ENCODE measurements around the gene C1orf210.

Gene C1orf210

GRCh38 chr1:43298055-43298454 is 12.7 kb upstream of the C1orf210 start:
- Histone ChIP-seq H3K36me3 (ENCODE audit: low read depth) (no peaks in the 10 kb centered on the region), H3K9me3 (ENCODE audit: severe bottlenecking) (no peaks in the 10 kb centered on the region), H3K4me1 (ENCODE audit: insufficient read depth, poor library complexity, severe bottlenecking) (peaks cover 7% of the 10 kb centered on the region), H3K27ac (ENCODE audit: poor library complexity, severe bottlenecking) (no peak overlapping the region), H3K27me3 (ENCODE audit: insufficient read depth, poor library complexity, severe bottlenecking) (no peaks in the 10 kb centered on the region), H3K4me3 (ENCODE audit: severe bottlenecking) (no peak overlapping the region)
- DNase-seq (ENCODE audit: low spot score): no peak
- ATAC-seq (ENCODE audit: low read depth): no peak
- TF ChIP-seq CTCF (IDR thresholded peaks at IDR 0.05; ENCODE audit: poor library complexity, severe bottlenecking): no peak

DNA sequence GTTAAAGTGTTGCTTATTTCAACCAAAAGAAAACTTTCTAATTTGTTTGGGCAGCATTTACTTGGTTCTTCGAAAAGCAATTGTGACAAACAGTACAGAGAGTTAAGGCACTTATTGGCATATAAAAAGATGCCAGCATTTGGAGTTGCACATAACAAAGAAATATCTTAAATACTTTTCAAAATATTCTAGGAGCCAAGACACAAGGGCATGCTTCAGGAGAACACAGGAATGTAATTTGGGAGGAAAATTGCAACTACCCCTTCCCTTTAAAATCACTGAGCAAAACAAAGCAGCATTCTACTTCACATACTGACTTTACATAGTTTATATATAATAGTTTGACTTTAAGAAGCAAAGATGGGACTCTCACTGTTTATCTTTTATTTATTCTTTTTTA is 10.8 kb upstream of the C1orf210 start:
- Histone ChIP-seq H3K36me3 (ENCODE audit: low read depth) (no peaks in the 10 kb centered on the region), H3K4me1 (ENCODE audit: insufficient read depth, poor library complexity, severe bottlenecking) (peaks cover 7% of the 10 kb centered on the region), H3K27me3 (ENCODE audit: insufficient read depth, poor library complexity, severe bottlenecking) (no peaks in the 10 kb centered on the region), H3K9me3 (ENCODE audit: severe bottlenecking) (no peaks in the 10 kb centered on the region), H3K4me3 (ENCODE audit: severe bottlenecking) (no peak overlapping the region), H3K27ac (ENCODE audit: poor library complexity, severe bottlenecking) (no peak overlapping the region)
- TF ChIP-seq CTCF (IDR thresholded peaks at IDR 0.05; ENCODE audit: poor library complexity, severe bottlenecking): no peak
- ATAC-seq (ENCODE audit: low read depth) (no peak), DNase-seq (ENCODE audit: low spot score) (no peak)

DNA sequence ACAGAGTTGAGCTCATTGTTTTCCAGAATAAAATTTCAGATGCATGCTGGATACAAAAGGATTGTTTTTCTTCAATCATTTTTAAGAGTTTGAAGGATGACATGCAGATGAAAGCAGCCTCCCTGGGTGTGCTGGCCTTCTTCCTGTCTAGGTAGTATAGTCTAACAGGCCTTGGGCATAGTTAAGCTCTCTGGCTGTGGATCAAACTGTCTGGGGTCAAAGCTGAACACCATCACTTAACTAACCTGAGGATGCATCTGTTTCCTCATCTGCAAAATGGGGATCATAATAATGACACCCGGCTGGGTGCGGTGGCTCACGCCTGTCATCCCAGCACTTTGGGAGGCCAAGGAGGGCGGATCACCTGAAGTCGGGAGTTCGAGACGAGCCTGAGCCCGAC is 9.4 kb upstream of the C1orf210 start:
- H3K27me3 ChIP-seq (ENCODE audit: insufficient read depth, poor library complexity, severe bottlenecking): no peaks in the 10 kb centered on the region
- DNase-seq (ENCODE audit: low spot score): no peak
- H3K4me3 ChIP-seq (ENCODE audit: severe bottlenecking): no peak overlapping the region
- H3K4me1 ChIP-seq (ENCODE audit: insufficient read depth, poor library complexity, severe bottlenecking): peaks cover 7% of the 10 kb centered on the region
- no peak for ATAC-seq (ENCODE audit: low read depth)
- no peaks in the 10 kb centered on the region for H3K36me3 ChIP-seq (ENCODE audit: low read depth)
- no peak for TF ChIP-seq CTCF (IDR thresholded peaks at IDR 0.05; ENCODE audit: poor library complexity, severe bottlenecking)
- H3K27ac ChIP-seq (ENCODE audit: poor library complexity, severe bottlenecking): no peak overlapping the region
- no peaks in the 10 kb centered on the region for H3K9me3 ChIP-seq (ENCODE audit: severe bottlenecking)

DNA sequence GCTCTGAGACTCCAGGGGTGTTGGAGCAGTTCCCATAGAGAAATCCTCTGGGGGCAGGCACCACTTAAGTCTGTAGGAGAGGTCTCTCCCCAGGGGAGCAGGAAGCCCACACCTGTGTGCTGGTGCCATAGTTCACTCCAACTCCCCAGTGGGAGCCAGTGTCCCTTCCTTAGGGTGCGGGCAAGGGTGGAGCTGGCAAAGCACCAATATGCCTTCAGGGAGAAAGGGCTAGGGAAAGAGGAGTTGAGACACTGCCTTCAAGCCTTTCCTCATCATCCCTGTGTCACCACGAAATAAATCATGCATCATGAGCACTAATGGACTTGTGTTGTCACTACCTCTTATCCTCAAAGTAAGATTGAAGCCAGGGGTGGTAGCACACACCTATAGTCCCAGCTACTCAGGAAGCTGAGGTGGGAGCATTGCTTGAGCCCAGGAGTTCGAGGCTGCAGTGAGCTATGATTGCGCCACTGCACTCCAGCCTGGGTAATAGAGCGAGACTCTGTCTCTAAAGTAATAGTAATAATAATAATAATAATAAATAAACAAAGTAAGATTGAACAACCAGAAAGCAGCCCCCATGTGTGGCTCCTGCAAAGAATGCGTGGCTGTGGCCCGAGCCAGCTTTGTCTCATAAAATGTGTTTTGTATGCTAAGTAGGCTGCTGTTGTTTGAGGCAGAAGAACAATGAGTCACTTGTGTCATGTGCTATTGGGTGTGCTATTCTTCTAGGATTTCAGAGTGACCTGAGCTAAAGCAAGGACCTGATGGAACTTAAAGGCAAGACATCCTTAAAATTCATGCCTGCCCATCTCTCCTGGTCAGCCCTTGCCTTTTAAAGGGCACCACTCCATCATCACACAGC is 8.7 kb upstream of the C1orf210 start:
- Histone ChIP-seq H3K9me3 (ENCODE audit: severe bottlenecking) (no peaks in the 10 kb centered on the region), H3K4me3 (ENCODE audit: severe bottlenecking) (no peak overlapping the region), H3K27me3 (ENCODE audit: insufficient read depth, poor library complexity, severe bottlenecking) (no peaks in the 10 kb centered on the region), H3K4me1 (ENCODE audit: insufficient read depth, poor library complexity, severe bottlenecking) (peaks cover 7% of the 10 kb centered on the region), H3K36me3 (ENCODE audit: low read depth) (no peaks in the 10 kb centered on the region), H3K27ac (ENCODE audit: poor library complexity, severe bottlenecking) (no peak overlapping the region)
- TF ChIP-seq CTCF (IDR thresholded peaks at IDR 0.05; ENCODE audit: poor library complexity, severe bottlenecking): no peak
- ATAC-seq (ENCODE audit: low read depth) (peak; percentile 70), DNase-seq (ENCODE audit: low spot score) (no peak)

DNA sequence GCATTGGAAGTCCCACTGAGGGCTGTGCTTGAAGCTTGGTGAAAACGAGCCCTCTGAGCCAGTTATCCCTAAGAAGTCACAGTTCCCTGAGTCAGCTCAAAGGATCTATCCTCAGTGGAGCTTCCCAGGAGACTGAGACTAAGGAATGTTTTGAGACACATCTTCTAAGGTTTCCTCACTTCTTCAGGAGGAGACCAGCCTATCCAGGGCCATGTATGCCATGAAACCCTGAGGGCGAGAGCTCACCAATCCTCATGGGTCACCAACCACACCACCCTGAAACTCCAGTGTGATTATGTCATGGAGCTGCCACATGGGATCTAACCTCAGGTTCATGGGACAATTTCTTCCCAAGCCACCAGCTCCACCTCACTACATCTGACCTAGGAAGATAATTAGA is 7.8 kb upstream of the C1orf210 start:
- DNase-seq (ENCODE audit: low spot score) (no peak), ATAC-seq (ENCODE audit: low read depth) (no peak)
- H3K27ac ChIP-seq (ENCODE audit: poor library complexity, severe bottlenecking): no peak overlapping the region
- TF ChIP-seq CTCF (IDR thresholded peaks at IDR 0.05; ENCODE audit: poor library complexity, severe bottlenecking): no peak
- H3K4me1 ChIP-seq (ENCODE audit: insufficient read depth, poor library complexity, severe bottlenecking): peaks cover 7% of the 10 kb centered on the region
- no peaks in the 10 kb centered on the region for H3K27me3 ChIP-seq (ENCODE audit: insufficient read depth, poor library complexity, severe bottlenecking)
- H3K36me3 ChIP-seq (ENCODE audit: low read depth): no peaks in the 10 kb centered on the region
- H3K9me3 ChIP-seq (ENCODE audit: severe bottlenecking): no peaks in the 10 kb centered on the region
- no peak overlapping the region for H3K4me3 ChIP-seq (ENCODE audit: severe bottlenecking)
